NOMO-1 treated with dmso at 0.1 percent for 144 hours (cell line): ENCODE measurements around the gene C2orf74.
"Not testable (repeated sequence)": the region's sequence is repeated elsewhere in the genome, so short reads cannot be mapped to it uniquely, and the experiment has no call there.

Experiments used
- DNase-seq: peaks from one replicate; lab custom pipeline; 2025; ENCODE audit not compliant: unreplicated experiment; lab: John Stamatoyannopoulos, UW

Gene C2orf74

GRCh38 chr2:61161888-61162287 lies at the start of gene C2orf74:
TSS of gene C2orf74 (plus strand) at chr2:61162188. CDS start at chr2:61162515, 327 bp downstream.
- DNase-seq, result no peak

GRCh38 chr2:61114147-61114546 lies 47.8 kb upstream of the C2orf74 start:
- DNase-seq, result no peak

- DNase-seq, result no peak
These were observed 45.7 kb upstream of the C2orf74 start for GRCh38 chr2:61116302-61116701.

DNA sequence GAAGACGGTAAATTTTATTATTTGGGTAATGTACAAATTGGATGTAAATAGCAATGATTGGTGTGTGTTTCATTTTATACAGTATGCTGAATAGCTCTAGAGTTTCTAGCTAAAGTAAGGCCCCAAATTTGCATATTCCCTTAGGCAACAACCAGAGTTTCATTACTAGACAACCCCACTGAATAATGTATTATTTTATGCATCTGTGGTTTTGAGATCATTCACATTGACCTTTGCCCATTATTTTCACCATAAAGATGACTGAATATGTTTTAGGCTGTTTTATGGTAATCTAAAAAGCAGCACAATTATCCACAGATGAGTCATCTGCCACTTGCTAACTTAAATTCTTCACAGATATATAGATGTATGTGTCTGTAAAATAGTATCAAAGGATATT lies 44.5 kb upstream of the C2orf74 start:
- no peak for DNase-seq

- DNase-seq, result peak; percentile 4
These were observed 36.8 kb upstream of the C2orf74 start for GRCh38 chr2:61125123-61125710.

DNA sequence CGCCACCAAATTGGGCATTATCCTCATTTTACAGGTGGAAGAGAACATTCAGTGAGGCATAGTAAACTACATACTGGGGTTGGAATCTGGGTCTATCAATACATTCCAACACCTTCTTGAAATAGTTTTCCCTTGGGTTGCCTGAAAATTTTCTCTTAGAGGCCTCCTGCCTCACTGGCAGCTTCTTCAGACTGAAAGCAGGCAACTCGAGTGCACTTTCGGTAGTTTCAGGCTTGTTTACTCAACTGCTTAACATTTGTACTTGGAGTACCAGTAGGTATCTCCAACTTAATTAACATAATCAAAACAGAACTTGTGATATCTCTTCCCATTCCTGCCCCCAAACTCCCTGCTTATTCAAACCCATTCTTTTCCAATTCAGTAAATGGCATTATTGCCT lies 36.2 kb upstream of the C2orf74 start:
- DNase-seq, result no peak

- DNase-seq, result not testable (repeated sequence)
These were observed 33.9 kb upstream of the C2orf74 start for GRCh38 chr2:61128122-61128521.

DNA sequence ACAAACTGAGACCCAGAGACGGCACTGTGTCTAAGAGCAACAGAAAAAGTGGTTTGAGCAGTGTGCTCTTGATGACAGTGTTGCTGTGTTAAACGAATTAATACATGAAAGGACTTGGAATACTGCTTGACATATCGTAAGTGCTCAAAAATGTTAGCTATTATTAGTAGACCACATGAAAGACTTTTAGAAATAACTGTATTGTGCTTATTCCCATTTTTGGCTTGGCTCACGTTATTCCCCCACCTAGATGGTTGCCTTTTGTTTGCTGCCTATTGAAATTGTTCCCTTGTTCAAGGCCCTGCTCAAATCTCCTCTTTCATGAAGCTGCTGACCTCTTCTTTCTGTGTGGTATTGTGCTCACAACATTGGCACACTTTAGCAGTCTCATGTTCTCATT lies 27.8 kb upstream of the C2orf74 start:
- no peak for DNase-seq

- no peak for DNase-seq
These were observed 26.5 kb upstream of the C2orf74 start for GRCh38 chr2:61135510-61135909.

DNA sequence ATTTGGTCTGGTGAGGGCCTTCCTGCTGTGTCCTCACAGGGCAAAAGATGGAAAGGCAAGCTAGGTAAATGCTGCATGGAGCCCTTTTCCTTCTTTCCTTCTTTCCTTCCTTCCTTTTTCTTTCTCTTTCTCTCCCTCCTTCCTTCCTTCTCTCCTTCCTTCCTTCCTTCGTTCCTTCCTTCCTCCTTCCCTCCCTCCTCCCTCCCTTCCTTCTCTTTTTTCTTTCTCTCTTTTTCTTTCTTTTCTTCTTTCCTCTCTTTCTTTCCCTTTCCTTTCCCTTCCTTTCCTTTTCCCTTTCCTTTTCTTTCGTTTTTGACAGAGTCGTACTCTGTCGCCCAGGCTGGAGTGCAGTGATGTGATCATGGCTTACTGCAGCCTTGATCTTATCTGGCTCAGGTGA lies 23.1 kb upstream of the C2orf74 start:
- DNase-seq, result no peak

DNA sequence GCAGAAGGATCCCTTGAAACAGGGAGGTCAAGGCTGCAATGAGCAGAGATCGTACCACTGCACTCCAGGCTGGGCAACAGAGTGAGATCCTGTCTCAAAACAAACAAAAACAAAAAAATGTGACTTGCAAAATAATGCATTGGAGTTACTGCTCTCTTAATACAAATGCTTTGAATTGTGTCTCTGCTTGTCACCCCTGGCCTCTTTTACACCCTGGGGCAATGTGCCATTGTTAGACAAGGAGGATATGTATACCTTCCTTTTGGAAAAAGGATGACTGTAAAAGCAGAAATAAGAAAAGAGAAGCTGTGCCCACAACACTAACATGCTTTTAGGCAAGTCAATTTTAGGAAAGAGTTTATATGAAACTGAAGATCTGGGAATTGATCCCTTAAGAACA lies 20.8 kb upstream of the C2orf74 start:
- no peak for DNase-seq

GRCh38 chr2:61144697-61145268 lies 17.2 kb upstream of the C2orf74 start:
- peak; percentile 89 for DNase-seq

DNA sequence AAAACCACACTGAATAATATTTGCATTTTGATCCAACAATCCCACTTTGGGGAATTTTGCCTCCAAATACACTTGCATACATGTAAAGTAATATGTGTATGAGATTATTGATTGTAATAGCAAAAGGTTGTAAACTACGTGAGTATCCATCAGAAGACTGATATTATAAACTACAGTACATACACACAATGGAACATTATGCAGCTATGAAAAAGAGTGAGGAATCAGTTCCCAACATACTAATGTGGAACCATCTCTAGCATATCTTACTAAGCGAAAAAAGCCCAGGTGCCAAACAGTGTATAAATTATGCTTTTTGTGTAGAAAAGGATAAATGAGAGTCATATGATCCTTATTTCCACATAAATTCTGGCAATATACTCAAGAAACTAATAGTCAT lies 16.0 kb upstream of the C2orf74 start:
- DNase-seq, result no peak

GRCh38 chr2:61148091-61148490 lies 13.9 kb upstream of the C2orf74 start:
- DNase-seq, result not testable (repeated sequence)

- no peak for DNase-seq
These were observed 12.9 kb upstream of the C2orf74 start for GRCh38 chr2:61149074-61149473.

DNA sequence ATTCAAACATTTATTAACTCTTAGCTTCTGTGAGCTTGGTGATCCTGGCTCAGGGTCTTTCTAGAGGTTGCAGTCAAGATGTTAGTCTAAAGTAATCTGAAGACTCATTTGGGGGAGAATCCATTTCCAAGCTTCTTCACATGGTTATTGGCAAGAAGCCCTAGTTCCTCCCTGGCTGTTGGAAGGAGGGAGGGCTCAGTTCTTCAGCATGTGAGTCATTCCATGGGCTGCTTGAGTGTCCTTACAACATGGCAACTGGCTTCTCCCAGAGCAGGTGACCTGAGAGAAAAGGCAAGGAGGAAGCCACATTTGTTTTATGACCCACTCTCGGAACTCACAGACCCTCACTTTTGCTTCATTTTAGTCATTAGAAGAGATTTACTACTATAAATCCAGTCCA lies 10.6 kb upstream of the C2orf74 start:
- DNase-seq, result no peak

DNA sequence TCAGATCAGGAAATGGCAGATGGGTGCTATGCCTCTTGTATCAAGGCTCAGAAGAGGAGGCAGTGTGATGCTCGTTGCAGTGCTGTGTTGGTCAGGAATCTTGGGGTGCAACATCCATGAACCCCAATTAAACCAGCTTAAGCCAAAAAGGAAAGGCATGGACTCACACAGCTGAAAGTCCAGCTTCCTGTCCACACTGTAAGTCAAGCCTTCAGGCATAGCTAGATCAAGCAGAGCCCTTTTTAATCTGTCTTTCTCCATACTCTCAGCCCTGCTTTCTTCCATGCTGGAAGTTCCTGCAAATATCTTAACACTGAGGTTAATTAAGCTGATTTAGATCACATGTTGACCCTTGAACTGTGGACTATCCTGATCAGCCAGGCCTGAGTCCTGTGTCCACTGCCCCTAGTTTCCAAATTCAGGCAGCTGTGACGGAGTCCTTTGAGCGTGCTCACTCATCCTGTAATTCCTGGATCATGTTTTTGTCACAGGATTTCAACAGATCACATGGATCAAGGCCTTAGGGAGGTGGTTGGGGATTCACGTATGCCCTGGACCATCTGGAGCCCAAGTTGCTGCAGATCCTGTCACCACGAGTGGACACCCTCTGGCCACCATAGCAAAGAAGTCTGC lies 4.5 kb upstream of the C2orf74 start:
- DNase-seq, result no peak

DNA sequence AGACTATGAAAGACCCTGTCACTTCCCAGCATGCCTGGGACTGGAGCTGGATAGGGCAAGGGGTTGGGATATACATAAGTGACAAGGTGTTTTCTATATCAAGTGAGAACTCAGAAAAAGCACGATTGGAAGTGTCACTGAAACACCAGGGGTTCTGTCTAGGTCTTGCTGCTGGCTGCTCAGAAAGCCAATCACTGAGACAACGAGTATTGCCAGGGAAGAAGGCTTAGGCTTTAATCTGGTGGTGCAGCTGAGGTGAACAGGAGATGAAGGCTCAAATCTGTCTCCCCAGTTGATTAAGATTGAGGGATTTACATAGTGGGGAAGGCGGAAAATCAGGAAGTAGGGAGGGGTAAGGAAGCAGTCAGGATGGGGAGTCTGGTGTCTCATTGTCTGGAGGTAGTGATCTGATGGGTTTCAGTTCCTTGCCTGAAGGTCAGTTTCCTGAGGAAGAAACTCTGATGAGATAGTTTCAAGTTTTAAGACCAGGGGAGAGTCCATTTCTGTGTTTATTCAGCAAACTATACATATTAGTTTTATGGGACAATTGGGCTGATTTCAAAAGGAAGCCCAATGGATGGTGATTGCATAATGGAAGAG lies 3.5 kb upstream of the C2orf74 start:
- peak; percentile 2 for DNase-seq

DNA sequence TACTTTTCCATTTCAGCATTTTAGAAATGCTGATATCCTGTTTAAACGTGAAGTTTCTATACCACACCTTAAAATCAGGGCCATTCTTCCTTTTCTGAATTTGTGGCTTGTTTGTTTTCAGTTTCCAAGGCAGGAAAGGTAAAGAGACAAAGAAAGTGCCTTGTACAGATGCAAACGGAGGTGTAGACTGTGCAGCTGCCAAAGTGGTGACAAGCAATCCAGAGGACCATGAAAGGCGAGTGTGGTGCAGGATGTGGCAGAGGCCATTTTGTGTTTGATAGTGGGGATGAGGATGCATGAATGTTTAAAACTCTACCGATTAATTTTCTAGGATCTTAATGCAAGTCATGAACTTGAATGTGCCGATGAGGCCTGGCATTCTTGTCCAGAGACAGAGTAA lies 733 bp downstream of the C2orf74 start:
- DNase-seq, result no peak

DNA sequence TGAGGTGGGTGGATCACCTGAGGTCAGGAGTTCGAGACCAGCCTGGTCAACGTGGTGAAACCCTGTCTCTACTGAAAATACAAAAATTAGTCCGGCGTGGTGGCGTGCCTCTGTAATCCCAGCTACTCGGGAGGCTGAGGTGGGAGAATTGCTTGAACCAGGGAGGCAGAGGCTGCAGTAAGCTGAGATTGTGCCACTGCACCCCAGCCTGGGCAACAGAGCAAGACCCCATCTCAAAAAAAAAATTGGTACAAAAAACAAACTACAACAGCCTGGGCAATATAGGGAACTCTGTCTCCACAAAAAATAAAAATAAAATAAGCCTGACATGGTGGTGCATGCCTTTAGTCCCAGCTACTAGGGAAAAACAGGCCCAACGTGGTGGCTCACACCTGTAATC lies 3.1 kb downstream of the C2orf74 start:
- DNase-seq, result not testable (repeated sequence)

DNA sequence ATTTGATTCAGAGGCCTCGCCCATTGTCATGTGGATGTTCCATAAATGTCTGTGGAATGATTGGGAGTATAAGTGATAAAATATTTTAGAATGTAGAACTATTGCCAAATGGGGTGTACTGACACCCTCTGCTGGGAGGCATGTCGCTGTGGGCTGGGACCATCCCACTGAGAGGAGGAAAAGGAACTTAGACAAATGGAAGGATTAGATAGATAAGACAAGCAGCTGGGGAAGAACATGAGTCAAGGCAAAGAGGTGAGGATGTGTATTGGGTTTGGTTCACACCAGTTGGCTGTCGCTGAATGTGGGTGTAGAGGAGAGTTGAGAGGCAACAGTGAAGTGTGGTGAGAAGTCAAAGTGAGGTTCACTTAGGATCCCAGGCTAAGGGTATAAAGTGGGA lies 4.0 kb downstream of the C2orf74 start:
- DNase-seq, result no peak

DNA sequence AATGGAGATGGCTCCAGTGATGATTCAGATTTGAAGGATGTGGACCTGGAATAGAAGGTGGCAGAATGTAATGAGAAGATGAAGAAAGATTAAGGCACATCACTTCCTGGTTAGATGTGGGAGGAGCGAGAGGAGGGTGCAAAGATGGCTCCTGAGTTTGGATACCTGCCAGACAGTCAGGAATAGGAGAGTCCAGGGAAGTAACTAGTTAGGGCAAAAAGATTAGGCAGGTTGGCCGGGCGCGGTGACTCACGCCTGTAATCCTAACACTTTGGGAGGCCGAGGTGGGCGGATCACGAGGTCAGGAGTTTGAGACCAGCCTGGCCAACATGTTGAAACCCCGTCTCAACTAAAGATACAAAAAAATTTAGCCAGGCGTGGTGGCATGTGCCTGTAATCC lies 5.6 kb downstream of the C2orf74 start:
- no peak for DNase-seq
